ENCODE data around the gene AJUBA.
"Not testable (repeated sequence)": the region's sequence is repeated elsewhere in the genome, so short reads cannot be mapped to it uniquely, and the experiment has no call there.

Gene AJUBA

GRCh38 chr14:23006188-23006534, 23.8 kb upstream of the AJUBA start:
- DNase-seq (ENCODE audit: low read depth): no peak

DNA sequence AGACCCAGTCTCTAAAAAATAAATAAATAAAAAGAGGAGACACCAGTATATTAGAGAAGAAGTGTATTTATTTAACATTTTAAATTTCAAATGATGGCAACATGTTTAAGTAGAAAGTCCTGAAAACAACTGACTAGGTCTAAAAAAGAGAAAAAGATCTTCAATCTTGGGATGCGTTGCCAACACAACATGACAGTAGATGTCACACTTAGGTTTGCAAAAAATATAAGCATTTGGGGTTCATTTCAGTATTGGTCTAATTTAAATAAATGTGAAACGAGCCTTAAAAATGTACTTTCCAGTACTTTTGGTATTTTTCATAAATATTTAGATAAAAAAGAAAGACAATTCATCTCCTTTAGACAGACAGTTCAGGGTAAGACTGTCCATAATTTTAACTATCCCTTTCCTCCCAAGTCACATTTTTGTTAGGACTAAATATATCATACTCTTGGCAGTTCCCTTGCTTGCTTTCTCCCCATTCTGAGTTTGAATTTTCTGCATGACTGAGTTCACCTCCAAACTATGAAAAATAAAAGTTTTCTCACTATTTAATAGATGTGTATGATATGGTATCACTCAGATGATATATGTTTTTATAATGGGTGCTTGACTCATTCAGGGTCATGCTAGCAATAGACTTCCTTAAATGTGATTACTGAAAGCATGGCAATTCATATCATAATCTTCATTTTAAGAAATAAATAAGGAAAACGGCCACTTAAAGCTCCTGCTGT, 23.3 kb upstream of the AJUBA start:
- DNase-seq (ENCODE audit: low read depth): no peak

DNA sequence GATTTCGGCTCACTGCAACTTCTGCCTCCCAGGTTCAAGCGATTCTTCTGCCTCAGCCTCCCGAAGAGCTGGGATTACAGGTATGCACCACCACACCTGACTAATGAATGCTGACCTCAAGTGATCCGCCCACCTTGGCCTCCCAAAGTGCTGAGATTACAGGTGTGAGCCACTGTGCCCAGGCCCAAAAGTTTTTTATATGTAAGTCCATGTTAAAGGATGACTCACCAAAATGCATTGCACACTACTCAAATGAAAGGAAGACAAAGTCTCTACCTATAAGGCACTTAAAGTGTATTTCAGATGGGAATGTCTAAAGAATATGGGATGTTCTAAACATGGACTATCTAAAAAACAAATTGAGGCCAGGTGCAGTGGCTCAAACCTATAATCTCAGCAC, 21.9 kb upstream of the AJUBA start:
- not testable (repeated sequence) for DNase-seq (ENCODE audit: low read depth)

GRCh38 chr14:23002592-23002991, 20.2 kb upstream of the AJUBA start:
- no peak for DNase-seq (ENCODE audit: low read depth)

- DNase-seq (ENCODE audit: low read depth): no peak
Measured at GRCh38 chr14:23000860-23001259, 18.5 kb upstream of the AJUBA start.

- no peak for DNase-seq (ENCODE audit: low read depth)
Measured at GRCh38 chr14:22998329-22999012, 16.1 kb upstream of the AJUBA start.

GRCh38 chr14:22997676-22998323, 15.4 kb upstream of the AJUBA start:
- no peak for DNase-seq (ENCODE audit: low read depth)

GRCh38 chr14:22996768-22997654, 14.7 kb upstream of the AJUBA start:
- no peak for DNase-seq (ENCODE audit: low read depth)

- DNase-seq (ENCODE audit: low read depth): no peak
Measured at GRCh38 chr14:22995889-22996625, 13.7 kb upstream of the AJUBA start.

- no peak for DNase-seq (ENCODE audit: low read depth)
Measured at GRCh38 chr14:22994762-22995275, 12.5 kb upstream of the AJUBA start.

DNA sequence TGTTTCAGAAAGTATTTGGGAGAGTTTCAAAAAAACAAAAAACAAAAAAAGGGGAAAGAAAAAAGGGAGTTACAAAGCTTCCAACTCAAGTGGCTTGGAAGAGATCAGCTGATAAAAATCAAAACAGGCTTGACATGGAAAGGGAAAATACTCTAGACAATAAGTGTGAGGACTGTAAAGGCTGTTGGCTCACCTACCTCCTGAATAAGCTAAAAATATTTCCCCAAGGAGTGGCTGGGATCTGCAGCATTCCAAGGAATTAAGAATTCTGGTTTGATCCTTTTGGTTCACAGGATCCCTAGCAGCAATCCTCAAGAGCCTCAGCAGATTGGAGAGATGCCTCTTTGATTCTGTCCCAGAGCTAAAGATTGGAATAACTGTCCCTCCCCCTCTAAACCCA, 11.2 kb upstream of the AJUBA start:
- DNase-seq (ENCODE audit: low read depth): no peak

GRCh38 chr14:22991852-22992251, 9.5 kb upstream of the AJUBA start:
- DNase-seq (ENCODE audit: low read depth): no peak

GRCh38 chr14:22987291-22987690, 4.9 kb upstream of the AJUBA start:
- no peak for DNase-seq (ENCODE audit: low read depth)

GRCh38 chr14:22986508-22987054, 4.2 kb upstream of the AJUBA start:
- DNase-seq (ENCODE audit: low read depth): no peak

DNA sequence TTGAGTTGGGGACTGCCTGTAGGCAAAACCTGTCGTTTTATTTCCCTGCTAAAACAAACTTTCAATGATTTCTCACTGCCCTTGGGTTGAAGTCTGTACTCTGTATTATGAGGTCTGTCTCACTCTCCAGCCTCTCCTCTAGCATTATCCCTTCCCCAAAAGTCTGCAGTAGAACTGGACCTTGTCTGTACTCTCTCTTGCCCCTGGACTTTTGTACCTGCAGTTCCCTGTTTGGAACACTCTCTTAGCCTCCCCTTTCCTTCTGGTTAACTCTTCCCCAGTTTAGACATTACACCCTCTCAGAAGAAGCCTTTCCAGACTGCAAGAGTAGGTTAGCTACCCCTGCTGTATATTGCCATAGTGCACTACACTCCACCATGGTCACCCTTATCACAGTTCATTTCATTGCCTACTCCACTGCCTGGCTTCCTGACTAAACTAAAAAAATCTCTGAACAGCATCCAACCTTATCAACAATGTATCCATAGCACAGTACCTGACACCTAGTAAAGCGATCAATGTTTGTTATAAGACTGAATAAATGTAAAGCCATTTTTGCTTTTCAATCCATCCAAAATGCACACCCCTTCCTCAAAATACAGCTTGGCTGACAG, 3.6 kb upstream of the AJUBA start:
- no peak for DNase-seq (ENCODE audit: low read depth)

DNA sequence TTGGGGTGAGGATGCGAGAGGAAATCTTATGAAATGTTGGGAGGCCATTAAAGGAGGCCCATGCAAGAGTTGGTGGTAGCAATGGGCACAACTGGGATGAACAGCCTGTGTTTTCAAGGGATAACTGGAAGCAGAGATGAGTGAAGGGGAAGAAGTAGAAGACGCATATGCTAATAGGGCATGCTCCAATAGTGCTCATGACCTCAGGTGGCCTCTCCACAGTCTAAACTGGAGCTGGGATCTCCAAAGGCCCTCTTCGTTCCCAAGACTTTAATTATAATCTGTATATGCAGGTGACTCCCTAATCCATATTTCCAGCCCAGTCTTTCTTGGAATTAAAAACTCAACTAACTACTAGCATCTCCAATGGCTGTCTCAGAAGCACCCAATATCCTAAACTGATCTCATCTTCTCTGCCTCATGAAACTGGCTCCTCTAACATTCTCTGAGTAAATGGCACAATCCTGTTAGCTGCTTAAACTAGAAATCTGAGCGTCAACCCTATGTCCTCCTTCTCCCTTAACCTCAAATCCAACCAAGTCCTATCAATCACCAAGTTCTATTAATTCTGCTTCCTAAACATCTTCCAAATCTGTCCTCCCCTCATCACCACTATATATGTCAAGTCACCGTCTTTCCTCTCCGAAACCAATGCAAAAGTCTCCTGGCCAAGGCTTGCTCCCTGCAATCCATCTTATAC, 2.8 kb upstream of the AJUBA start:
- DNase-seq (ENCODE audit: low read depth): no peak

DNA sequence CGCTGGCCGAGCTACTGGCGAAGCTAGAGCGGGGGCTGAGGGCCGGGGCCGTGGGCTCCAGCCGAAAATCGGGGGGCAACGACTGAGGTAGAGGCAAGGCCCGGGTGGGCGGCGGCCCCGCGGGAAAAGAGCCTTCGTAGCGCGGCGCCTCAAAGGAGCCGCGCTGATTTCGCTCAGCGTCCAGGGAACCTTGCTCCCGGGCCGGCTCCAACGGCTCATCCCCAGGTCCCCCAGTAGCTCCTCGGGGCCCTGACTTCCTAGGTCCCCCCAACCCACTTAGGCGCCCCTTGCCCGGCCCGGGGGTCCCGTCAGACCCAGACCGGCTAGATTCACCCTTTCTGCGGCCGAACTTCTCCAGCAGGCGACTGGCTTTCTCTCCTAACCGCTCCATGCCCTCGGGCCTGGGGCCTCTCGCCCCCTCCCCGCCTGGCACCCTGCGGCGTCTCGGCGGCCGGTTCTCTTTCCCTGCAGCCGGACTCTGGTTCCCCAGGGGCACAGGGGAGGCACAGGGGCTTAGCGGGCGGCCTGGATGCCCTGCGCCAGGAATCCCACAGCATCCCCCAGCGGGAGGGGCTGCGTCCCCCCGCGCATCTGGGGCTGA, 375 bp downstream of the AJUBA start:
- DNase-seq (ENCODE audit: low read depth): no peak

GRCh38 chr14:22981090-22981875, 1.1 kb downstream of the AJUBA start:
- no peak for DNase-seq (ENCODE audit: low read depth)

GRCh38 chr14:22980672-22981089, 1.7 kb downstream of the AJUBA start:
- DNase-seq (ENCODE audit: low read depth): no peak

Measured in non-pigmented ciliary epithelial cell (primary cell).